ENCODE results near the gene CHMP6. TPM values are rescaled to one million over a fixed set of nuclear protein-coding genes. Genes with fewer than 3 reads are reported as not detected.

The CHMP6 gene
- total and polyA plus RNA-seq, 9 of the 15 experiments (the other 6 are each of a cell fraction or from before 2014, with no cell fraction given) = 0.25 to 30.4 (median 13.4) TPM

DNA sequence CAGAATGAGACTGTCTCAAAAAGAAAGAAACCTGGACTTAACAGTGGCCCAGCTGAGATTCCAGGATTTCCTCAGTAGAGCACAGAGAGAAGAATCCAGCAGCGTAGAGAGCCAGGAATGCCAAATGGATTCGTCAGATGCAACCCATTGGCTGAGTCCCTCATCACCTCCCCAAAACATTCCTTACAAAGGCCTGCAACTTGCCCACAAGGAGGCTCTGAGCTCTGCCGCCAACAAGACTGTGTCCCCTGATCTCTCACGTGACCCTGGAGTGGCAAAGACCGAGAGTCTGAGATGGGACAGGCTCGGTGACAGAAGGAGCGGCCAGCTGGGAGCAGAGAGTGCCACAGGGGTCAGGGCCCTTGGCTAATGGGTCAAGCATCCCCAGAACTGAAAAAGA lies 6.9 kb upstream of the CHMP6 start:
- Histone ChIP-seq H3K27ac (ENCODE audit: extremely low read depth, low read depth, low read length) (no peak overlapping the region), H3K4me3 (no peak overlapping the region), H3K4me2 (ENCODE audit: insufficient read depth, low read length) (no peak overlapping the region; the same call in 1 of the 2 replicates), H3K9ac (ENCODE audit: insufficient read depth in 1 of 2, low read depth in 2 of 2, low read length in 2 of 2) (peak overlapping the region in 1 of 2 experiments; percentile 74; a peak in 1 of 4 replicates), H3K27me3 (ENCODE audit: control insufficient read depth in 2 of 2, insufficient read depth in 2 of 2, low read length in 2 of 2) (peaks cover 12 to 28% of the 10 kb centered on the region in 2 experiments; a peak in 4 of 5 replicates), H3K9me3 (replicated peaks; ENCODE audit: control insufficient read depth, insufficient read depth, low read depth, low read length) (no peaks in the 10 kb centered on the region), H3K36me3 (ENCODE audit: control insufficient read depth, insufficient read depth, low read length) (no peaks in the 10 kb centered on the region), H3K4me1 (replicated peaks in 1 of 2; ENCODE audit: control insufficient read depth in 2 of 2, insufficient read depth in 2 of 2, low read length in 2 of 2) (peaks cover 0 to 52% of the 10 kb centered on the region in 2 experiments; a peak in 3 of 5 replicates), H3K79me2 (ENCODE audit: control insufficient read depth, insufficient read depth, low read length) (no peaks in the 10 kb centered on the region), H4K20me1 (replicated peaks; ENCODE audit: control insufficient read depth, insufficient read depth, low read length) (0 out of 2 replicates have a peak, but pooled peaks cover 9% of the 10 kb centered on the region), H2AFZ (ENCODE audit: low read depth, low read length) (0 out of 2 replicates have a peak overlapping the region, but pooled peaks have one; percentile 10), H3K9me1 (ENCODE audit: control insufficient read depth, insufficient read depth, low read length) (no peaks in the 10 kb centered on the region)
- WGBS (ENCODE audit: insufficient coverage, low coverage, missing lambda C conversion rate) = 17% methylated on average over 6 of the region's 7 CpGs
- in situ Hi-C loops (cut with MboI) = loop anchor here (5.0 to 10.0 kb wide), 3 partner anchors 113 to 790 kb away; no protein-coding TSS in a partner anchor
- ChIA-PET CTCF (ENCODE audit: low intra/inter-chr PET ratio) (no interaction called here), POLR2A (interaction anchor here (0.6 to 1.2 kb wide), 4 partner anchors 110 to 569 kb away, joined by 3 read pairs; no protein-coding TSS in a partner anchor)
- intact Hi-C loops (cut with micrococcal nuclease) = loop anchor here (5.0 to 10.0 kb wide), 2 partner anchors 240 to 557 kb away; partner anchors contain the start of gene CEP131
- DNase-seq (ENCODE audit: extremely low read depth in 1 of 4, low spot score in 3 of 4) (no peak), FAIRE-seq (no peak), ATAC-seq (peak; percentile 20; the same call in 1 of the 3 replicates)
- BruUV-seq (replicated peaks) = no TSS peak
- TF ChIP-seq, protein P1, sequence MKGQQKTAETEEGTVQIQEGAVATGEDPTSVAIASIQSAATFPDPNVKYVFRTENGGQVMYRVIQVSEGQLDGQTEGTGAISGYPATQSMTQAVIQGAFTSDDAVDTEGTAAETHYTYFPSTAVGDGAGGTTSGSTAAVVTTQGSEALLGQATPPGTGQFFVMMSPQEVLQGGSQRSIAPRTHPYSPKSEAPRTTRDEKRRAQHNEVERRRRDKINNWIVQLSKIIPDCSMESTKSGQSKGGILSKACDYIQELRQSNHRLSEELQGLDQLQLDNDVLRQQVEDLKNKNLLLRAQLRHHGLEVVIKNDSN (CRISPR knock-in tag; IDR thresholded peaks at IDR 0.05) = peak; percentile 84
- TF ChIP-seq, protein P2, sequence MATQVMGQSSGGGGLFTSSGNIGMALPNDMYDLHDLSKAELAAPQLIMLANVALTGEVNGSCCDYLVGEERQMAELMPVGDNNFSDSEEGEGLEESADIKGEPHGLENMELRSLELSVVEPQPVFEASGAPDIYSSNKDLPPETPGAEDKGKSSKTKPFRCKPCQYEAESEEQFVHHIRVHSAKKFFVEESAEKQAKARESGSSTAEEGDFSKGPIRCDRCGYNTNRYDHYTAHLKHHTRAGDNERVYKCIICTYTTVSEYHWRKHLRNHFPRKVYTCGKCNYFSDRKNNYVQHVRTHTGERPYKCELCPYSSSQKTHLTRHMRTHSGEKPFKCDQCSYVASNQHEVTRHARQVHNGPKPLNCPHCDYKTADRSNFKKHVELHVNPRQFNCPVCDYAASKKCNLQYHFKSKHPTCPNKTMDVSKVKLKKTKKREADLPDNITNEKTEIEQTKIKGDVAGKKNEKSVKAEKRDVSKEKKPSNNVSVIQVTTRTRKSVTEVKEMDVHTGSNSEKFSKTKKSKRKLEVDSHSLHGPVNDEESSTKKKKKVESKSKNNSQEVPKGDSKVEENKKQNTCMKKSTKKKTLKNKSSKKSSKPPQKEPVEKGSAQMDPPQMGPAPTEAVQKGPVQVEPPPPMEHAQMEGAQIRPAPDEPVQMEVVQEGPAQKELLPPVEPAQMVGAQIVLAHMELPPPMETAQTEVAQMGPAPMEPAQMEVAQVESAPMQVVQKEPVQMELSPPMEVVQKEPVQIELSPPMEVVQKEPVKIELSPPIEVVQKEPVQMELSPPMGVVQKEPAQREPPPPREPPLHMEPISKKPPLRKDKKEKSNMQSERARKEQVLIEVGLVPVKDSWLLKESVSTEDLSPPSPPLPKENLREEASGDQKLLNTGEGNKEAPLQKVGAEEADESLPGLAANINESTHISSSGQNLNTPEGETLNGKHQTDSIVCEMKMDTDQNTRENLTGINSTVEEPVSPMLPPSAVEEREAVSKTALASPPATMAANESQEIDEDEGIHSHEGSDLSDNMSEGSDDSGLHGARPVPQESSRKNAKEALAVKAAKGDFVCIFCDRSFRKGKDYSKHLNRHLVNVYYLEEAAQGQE (IDR thresholded peaks at IDR 0.05; ENCODE audit: borderline replicate concordance) = peak; percentile 27; the same call in 1 of the 2 replicates
- TF ChIP-seq, protein P2 (CRISPR knock-in tag; IDR thresholded peaks at IDR 0.05; ENCODE audit: low read depth) = no peak
- TF ChIP-seq HMG20B (CRISPR knock-in tag; IDR thresholded peaks at IDR 0.05) (no peak), TOE1 (IDR thresholded peaks at IDR 0.05; ENCODE audit: borderline replicate concordance) (peak; percentile 91), TOE1 (CRISPR knock-in tag; IDR thresholded peaks at IDR 0.05; ENCODE audit: borderline replicate concordance, low read depth) (no peak)
- TF ChIP-seq, protein P3, sequence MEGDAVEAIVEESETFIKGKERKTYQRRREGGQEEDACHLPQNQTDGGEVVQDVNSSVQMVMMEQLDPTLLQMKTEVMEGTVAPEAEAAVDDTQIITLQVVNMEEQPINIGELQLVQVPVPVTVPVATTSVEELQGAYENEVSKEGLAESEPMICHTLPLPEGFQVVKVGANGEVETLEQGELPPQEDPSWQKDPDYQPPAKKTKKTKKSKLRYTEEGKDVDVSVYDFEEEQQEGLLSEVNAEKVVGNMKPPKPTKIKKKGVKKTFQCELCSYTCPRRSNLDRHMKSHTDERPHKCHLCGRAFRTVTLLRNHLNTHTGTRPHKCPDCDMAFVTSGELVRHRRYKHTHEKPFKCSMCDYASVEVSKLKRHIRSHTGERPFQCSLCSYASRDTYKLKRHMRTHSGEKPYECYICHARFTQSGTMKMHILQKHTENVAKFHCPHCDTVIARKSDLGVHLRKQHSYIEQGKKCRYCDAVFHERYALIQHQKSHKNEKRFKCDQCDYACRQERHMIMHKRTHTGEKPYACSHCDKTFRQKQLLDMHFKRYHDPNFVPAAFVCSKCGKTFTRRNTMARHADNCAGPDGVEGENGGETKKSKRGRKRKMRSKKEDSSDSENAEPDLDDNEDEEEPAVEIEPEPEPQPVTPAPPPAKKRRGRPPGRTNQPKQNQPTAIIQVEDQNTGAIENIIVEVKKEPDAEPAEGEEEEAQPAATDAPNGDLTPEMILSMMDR (IDR thresholded peaks at IDR 0.05 in 2 of 3, conservative IDR thresholded peaks at IDR 0.05 in 1 of 3; ENCODE audit: insufficient read depth in 2 of 3, low read depth in 1 of 3, low read length in 3 of 3) = peak in 2 of 3 experiments; percentile 26 to 32; a peak in 2 of 6 replicates
- TF ChIP-seq, protein P4, sequence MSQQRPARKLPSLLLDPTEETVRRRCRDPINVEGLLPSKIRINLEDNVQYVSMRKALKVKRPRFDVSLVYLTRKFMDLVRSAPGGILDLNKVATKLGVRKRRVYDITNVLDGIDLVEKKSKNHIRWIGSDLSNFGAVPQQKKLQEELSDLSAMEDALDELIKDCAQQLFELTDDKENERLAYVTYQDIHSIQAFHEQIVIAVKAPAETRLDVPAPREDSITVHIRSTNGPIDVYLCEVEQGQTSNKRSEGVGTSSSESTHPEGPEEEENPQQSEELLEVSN (IDR thresholded peaks at IDR 0.05; ENCODE audit: borderline replicate concordance in 1 of 2, extremely low read depth in 1 of 2, insufficient read depth in 1 of 2, insufficient read length in 1 of 2, low read depth in 1 of 2, low read length in 1 of 2, poor library complexity in 1 of 2, severe bottlenecking in 1 of 2) = peak in 1 of 2 experiments; percentile 37
